H9 (cell line): Measurements from ENCODE around the gene KAT6B. TPM values are rescaled to one million over a fixed set of nuclear protein-coding genes. Genes with fewer than 3 reads are reported as not detected.

Experiments
- DNase-seq: peaks from one replicate; pipeline ENCODE4 v3.0.0-alpha.2; 2017
- H2AFZ ChIP-seq: one replicate; pipeline ENCODE4 v1.6.1; 2013; ENCODE audit warnings: mild to moderate bottlenecking, low read length, control low read depth, moderate library complexity
- H2AK5ac ChIP-seq: 2 replicates; pipeline ENCODE4 v1.6.1; 2013; ENCODE audit warnings: low read length, control low read depth, mixed read lengths; ENCODE audit not compliant: insufficient read length
- H2BK120ac ChIP-seq: one replicate; pipeline ENCODE4 v1.6.1; 2013; ENCODE audit warnings: low read depth, mild to moderate bottlenecking, low read length, control low read depth, inconsistent platforms; ENCODE audit not compliant: poor library complexity, severe bottlenecking
- H2BK12ac ChIP-seq: 2 replicates; pipeline ENCODE4 v1.6.1; 2013; ENCODE audit warnings: low read length, control low read depth, mixed read lengths, low read depth; ENCODE audit not compliant: insufficient read length
- H2BK15ac ChIP-seq: 2 replicates; pipeline ENCODE4 v1.6.1; 2013; ENCODE audit warnings: low read depth, low read length, control low read depth
- H2BK20ac ChIP-seq: one replicate; pipeline ENCODE4 v1.6.1; 2013; ENCODE audit warnings: low read depth, mild to moderate bottlenecking, low read length, control low read depth, inconsistent platforms; ENCODE audit not compliant: poor library complexity, severe bottlenecking
- H2BK5ac ChIP-seq: 2 replicates; pipeline ENCODE4 v1.6.1; 2013; ENCODE audit warnings: low read length, control low read depth, mixed read lengths; ENCODE audit not compliant: insufficient read length
- H3K14ac ChIP-seq: 2 replicates; pipeline ENCODE4 v1.6.1; 2013; ENCODE audit warnings: low read length, control low read depth; ENCODE audit not compliant: insufficient read depth
- H3K18ac ChIP-seq: 2 replicates; pipeline ENCODE4 v1.6.1; 2013; ENCODE audit warnings: low read depth, mild to moderate bottlenecking, mixed read lengths, low read length, control low read depth; ENCODE audit not compliant: insufficient read length
- H3K23ac ChIP-seq: 2 replicates; pipeline ENCODE4 v1.6.1; 2013; ENCODE audit warnings: low read length, control low read depth, mixed read lengths, low read depth; ENCODE audit not compliant: insufficient read length
- H3K23me2 ChIP-seq: 2 replicates; pipeline ENCODE4 v1.6.1; 2013; ENCODE audit warnings: low read depth, mild to moderate bottlenecking, mixed read lengths, low read length, control low read depth; ENCODE audit not compliant: insufficient read length, poor library complexity, severe bottlenecking
- H3K27ac ChIP-seq: 2 replicates; pipeline ENCODE4 v1.5.1; 2013; ENCODE audit warnings: low read length, control low read depth, mixed read lengths, low read depth; ENCODE audit not compliant: insufficient read length
- H3K27me3 ChIP-seq: 2 replicates; pipeline ENCODE4 v1.6.1; 2013; ENCODE audit warnings: low read length, control low read depth, inconsistent platforms; ENCODE audit not compliant: insufficient read depth
- H3K4ac ChIP-seq: 2 replicates; pipeline ENCODE4 v1.6.1; 2013; ENCODE audit warnings: low read depth, mild to moderate bottlenecking, control low read depth, inconsistent platforms, low read length, moderate library complexity
- H3K4me1 ChIP-seq: 2 replicates; pipeline ENCODE4 v1.6.1; 2013; ENCODE audit warnings: low read length, control low read depth, inconsistent platforms; ENCODE audit not compliant: insufficient read depth
- H3K4me2 ChIP-seq: 2 replicates; pipeline ENCODE4 v1.6.1; 2013; ENCODE audit warnings: low read length, control low read depth, mixed read lengths; ENCODE audit not compliant: insufficient read length, insufficient read depth
- H3K56ac ChIP-seq: 2 replicates; pipeline ENCODE4 v1.6.1; 2013; ENCODE audit warnings: low read depth, mild to moderate bottlenecking, mixed read lengths, low read length, control low read depth; ENCODE audit not compliant: insufficient read length
- H3K79me1 ChIP-seq: 2 replicates; pipeline ENCODE4 v1.6.1; 2013; ENCODE audit warnings: low read depth, mild to moderate bottlenecking, moderate library complexity, low read length, control low read depth, inconsistent platforms; ENCODE audit not compliant: insufficient read depth, poor library complexity, severe bottlenecking
- H3K79me2 ChIP-seq: 2 replicates; pipeline ENCODE4 v1.6.1; 2013; ENCODE audit warnings: low read length, control low read depth, inconsistent platforms; ENCODE audit not compliant: insufficient read depth
- H3K9ac ChIP-seq: 2 replicates; pipeline ENCODE4 v1.6.1; 2013; ENCODE audit warnings: low read length, control low read depth, mixed read lengths; ENCODE audit not compliant: insufficient read length; ENCODE audit errors: extremely low read depth
- H3K9me3 ChIP-seq: one replicate; pipeline ENCODE4 v1.6.1; 2013; ENCODE audit warnings: low read depth, low read length, inconsistent platforms; ENCODE audit not compliant: control insufficient read depth
- H3T11ph ChIP-seq: one replicate; pipeline ENCODE4 v1.6.1; 2013; ENCODE audit warnings: mild to moderate bottlenecking, low read length, control low read depth, inconsistent platforms
- H4K20me1 ChIP-seq: one replicate; pipeline ENCODE4 v1.6.1; 2013; ENCODE audit not compliant: control insufficient read depth, insufficient read length, insufficient read depth
- H4K5ac ChIP-seq: 2 replicates; pipeline ENCODE4 v1.6.1; 2013; ENCODE audit warnings: low read depth, mild to moderate bottlenecking, mixed read lengths, low read length, control low read depth; ENCODE audit not compliant: insufficient read length
- H4K8ac ChIP-seq: replicated peaks from 2 replicates; pipeline ENCODE4 v1.6.1; 2013; ENCODE audit warnings: low read length, control low read depth, mixed read lengths, low read depth; ENCODE audit not compliant: insufficient read length
- H4K91ac ChIP-seq: 2 replicates; pipeline ENCODE4 v1.6.1; 2013; ENCODE audit warnings: low read depth, mild to moderate bottlenecking, moderate library complexity, mixed read lengths, low read length, control low read depth; ENCODE audit not compliant: insufficient read length
- H3K27ac Mint-ChIP-seq, 3 experiments: 2 replicates in 2 of 3; 3 replicates in 1 of 3; pipeline ENCODE4 v1.8.0; 2020 to 2021; ENCODE audit warnings: mixed read lengths in 3 of 3, mild to moderate bottlenecking in 1 of 3, moderate library complexity in 1 of 3
- H3K27me3 Mint-ChIP-seq: 2 replicates; pipeline ENCODE4 v1.8.0; 2021; ENCODE audit warnings: low read depth, mild to moderate bottlenecking, moderate library complexity, mixed read lengths
- H3K36me3 Mint-ChIP-seq, 3 experiments: 2 replicates in 2 of 3; 3 replicates in 1 of 3; pipeline ENCODE4 v1.8.0; 2020 to 2021; ENCODE audit warnings: low read depth in 3 of 3, mixed read lengths in 3 of 3; ENCODE audit not compliant: insufficient read depth in 1 of 3
- H3K4me1 Mint-ChIP-seq, 2 experiments: 2 replicates each; pipeline ENCODE4 v1.8.0; 2020; ENCODE audit warnings: mixed read lengths in 2 of 2
- H3K4me3 Mint-ChIP-seq, 2 experiments: 2 replicates in 1 of 2; 3 replicates in 1 of 2; pipeline ENCODE4 v1.8.0; 2020 to 2021; ENCODE audit warnings: mild to moderate bottlenecking in 2 of 2, mixed read lengths in 2 of 2, moderate library complexity in 1 of 2
- H3K9me3 Mint-ChIP-seq, 2 experiments: 2 replicates in 1 of 2; 3 replicates in 1 of 2; pipeline ENCODE4 v1.8.0; 2020; ENCODE audit warnings: mild to moderate bottlenecking in 2 of 2, mixed read lengths in 2 of 2, moderate library complexity in 1 of 2
- CTCF ChIP-seq: fragments of 200-600 bp; sonication (generic); conservative IDR thresholded peaks from 3 replicates; pipeline ENCODE4 v1.8.0; 2021; ENCODE audit warnings: antibody characterized with exemption, mild to moderate bottlenecking
- WGBS: extraction: QIAGEN DNeasy Blood & Tissue Kit; methylation state at CpG from one replicate; pipeline ENCODE4 v1.1.7; 2013; ENCODE audit warnings: missing lambda C conversion rate, low lambda C conversion rate, mixed read lengths; ENCODE audit not compliant: insufficient read length; ENCODE audit errors: extremely low coverage; 5-methylcytosine and 5-hydroxymethylcytosine counted together
- total RNA-seq: library from RNA; stranded (reverse); gene quantifications from 2 replicates; pipeline ENCODE4 v1.2.1, GENCODE V29; 2021

The KAT6B gene
- total RNA-seq, 1 experiment from 2014 or later: 34.2 TPM

- Mint-ChIP-seq H3K9me3 (no peaks in the 10 kb centered on the region), H3K27me3 (no peaks in the 10 kb centered on the region), H3K27ac (peak overlapping the region in 1 of 3 experiments; percentile 9; a peak in 1 of 7 replicates), H3K36me3 (no peaks in the 10 kb centered on the region), H3K4me3 (no peak overlapping the region), H3K4me1 (peaks cover 7 to 12% of the 10 kb centered on the region in 2 experiments; a peak in 3 of 4 replicates)
- Histone ChIP-seq H3K4ac (no peak overlapping the region), H2AFZ (no peak overlapping the region), H3K4me2 (no peak overlapping the region), H2BK12ac (no peak overlapping the region), H3K18ac (no peak overlapping the region), H2BK5ac (no peak overlapping the region), H3K27ac (no peak overlapping the region), H4K5ac (no peak overlapping the region), H2BK20ac (no peak overlapping the region), H2AK5ac (no peak overlapping the region), H3K9ac (no peak overlapping the region), H3K56ac (no peak overlapping the region), H3K79me2 (no peaks in the 10 kb centered on the region), H3K23me2 (no peaks in the 10 kb centered on the region), H3K79me1 (no peaks in the 10 kb centered on the region), H3K9me3 (no peaks in the 10 kb centered on the region), H3K4me1 (no peaks in the 10 kb centered on the region), H3K14ac (no peak overlapping the region), H3K27me3 (no peaks in the 10 kb centered on the region), H4K91ac (no peak overlapping the region), H2BK120ac (no peak overlapping the region), H2BK15ac (no peak overlapping the region), H4K20me1 (no peaks in the 10 kb centered on the region), H4K8ac (no peak overlapping the region), H3T11ph (no peak overlapping the region), H3K23ac (no peak overlapping the region)
- TF ChIP-seq CTCF: no peak
- no CpG with 5 or more reads among the region's 6 CpGs for WGBS
- no peak for DNase-seq
Observed at GRCh38 chr10:74906611-74907198, 80.3 kb downstream of the KAT6B start.
